ENCODE data around the gene UGT2A2.

UGT2A2 gene

DNA sequence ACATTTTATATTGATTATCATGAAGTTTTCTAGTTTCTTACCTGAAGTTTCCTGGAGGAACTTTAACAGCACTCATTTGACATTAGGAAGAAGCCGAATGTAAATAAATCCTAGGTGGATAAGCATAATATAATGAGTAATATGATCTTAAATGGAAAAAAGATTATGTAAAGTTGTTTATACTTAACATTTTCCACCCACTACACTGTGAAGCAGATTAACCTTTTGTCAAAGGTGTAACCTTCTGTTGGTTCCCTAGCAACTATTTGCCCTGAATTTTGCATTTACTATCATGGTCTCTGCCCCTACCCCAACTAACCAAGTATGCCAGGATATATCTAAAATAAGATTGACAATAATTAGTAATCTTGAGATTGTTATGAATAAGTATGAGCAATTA, 13.7 kb upstream of the UGT2A2 start, which contains the start of gene UGT2A1:
TSS of gene UGT2A1 (minus strand) at position 101 of the 400 bp plus-strand sequence. CDS start 5,603 bp downstream, outside the sequence.
- TF ChIP-seq CTCF (IDR thresholded peaks at IDR 0.05; ENCODE audit: low read depth, low read length, missing control alignments), result no peak
- H3K4me3 ChIP-seq (ENCODE audit: low read depth, low read length), result no peak within 1 kb of the TSS
- in situ Hi-C loops (cut with HindIII; ENCODE audit: low sequenced_read_pairs), result no loop called here
- DNase-seq (ENCODE audit: low read depth), result no peak

DNA sequence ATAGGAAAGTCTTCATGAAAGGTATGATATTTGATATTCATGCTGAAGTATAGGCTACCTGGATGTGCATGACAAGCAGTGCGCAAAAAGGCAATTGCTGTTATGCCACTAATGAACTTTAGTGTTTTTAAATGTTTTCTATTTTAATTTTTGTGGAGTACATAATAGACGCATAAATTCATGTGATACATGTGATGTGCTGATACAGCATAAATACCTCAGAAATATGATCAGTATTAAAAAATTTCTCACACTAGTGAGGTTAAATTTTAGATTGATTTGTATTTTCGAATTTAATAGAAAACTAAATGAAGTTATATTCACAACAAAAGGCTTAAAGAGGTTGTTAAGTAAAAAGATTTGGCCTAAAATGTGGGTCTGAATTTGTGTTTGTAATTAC, 11.4 kb upstream of the UGT2A2 start:
- in situ Hi-C loops (cut with HindIII; ENCODE audit: low sequenced_read_pairs), result no loop called here
- TF ChIP-seq CTCF (IDR thresholded peaks at IDR 0.05; ENCODE audit: low read depth, low read length, missing control alignments), result no peak
- no peak for DNase-seq (ENCODE audit: low read depth)
- H3K4me3 ChIP-seq (ENCODE audit: low read depth, low read length), result no peak overlapping the region

DNA sequence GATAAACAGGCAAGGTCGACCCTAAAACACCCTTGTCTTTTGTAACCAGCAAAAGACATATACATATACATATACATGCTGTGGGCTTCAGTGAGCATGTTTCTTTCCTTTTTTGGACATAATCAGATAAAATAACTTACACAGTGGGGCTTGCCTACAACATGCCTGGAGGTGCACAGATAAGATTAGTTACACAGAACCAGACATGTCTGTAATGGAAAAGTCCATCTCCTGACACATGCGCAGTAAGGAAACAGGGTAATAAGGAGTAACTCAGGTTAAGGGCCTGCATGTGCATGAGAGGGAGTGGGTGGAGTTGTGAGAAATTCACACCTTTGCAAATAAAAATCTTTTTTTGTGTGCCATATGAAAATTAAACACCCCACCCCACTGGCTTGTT, 10.2 kb upstream of the UGT2A2 start:
- no peak for DNase-seq (ENCODE audit: low read depth)
- H3K4me3 ChIP-seq (ENCODE audit: low read depth, low read length), result no peak overlapping the region
- TF ChIP-seq CTCF (IDR thresholded peaks at IDR 0.05; ENCODE audit: low read depth, low read length, missing control alignments), result no peak
- in situ Hi-C loops (cut with HindIII; ENCODE audit: low sequenced_read_pairs), result no loop called here

- in situ Hi-C loops (cut with HindIII; ENCODE audit: low sequenced_read_pairs), result no loop called here
- no peak overlapping the region for H3K4me3 ChIP-seq (ENCODE audit: low read depth, low read length)
- DNase-seq (ENCODE audit: low read depth), result no peak
- no peak for TF ChIP-seq CTCF (IDR thresholded peaks at IDR 0.05; ENCODE audit: low read depth, low read length, missing control alignments)
These were observed 9.8 kb upstream of the UGT2A2 start for GRCh38 chr4:69649207-69649606.

DNA sequence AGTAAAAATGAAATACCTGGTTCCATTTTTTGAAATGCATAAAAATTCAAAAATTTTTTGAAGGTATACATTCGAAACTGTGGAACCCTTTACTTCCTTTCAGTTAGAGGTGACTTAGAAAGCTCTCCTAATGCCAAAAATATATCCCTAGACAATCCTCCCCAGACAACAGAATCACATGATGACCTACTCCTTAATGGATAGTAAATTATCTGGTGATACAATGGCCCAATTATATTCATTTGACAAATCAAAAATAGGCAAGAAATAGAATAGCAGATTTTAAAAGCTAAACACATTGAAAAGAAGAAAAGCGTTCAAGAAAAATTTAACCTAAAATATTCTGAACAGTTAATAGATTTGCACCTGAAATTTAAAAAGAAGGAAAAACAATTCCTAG, 3.5 kb upstream of the UGT2A2 start:
- no peak for TF ChIP-seq CTCF (IDR thresholded peaks at IDR 0.05; ENCODE audit: low read depth, low read length, missing control alignments)
- in situ Hi-C loops (cut with HindIII; ENCODE audit: low sequenced_read_pairs), result no loop called here
- DNase-seq (ENCODE audit: low read depth), result no peak
- H3K4me3 ChIP-seq (ENCODE audit: low read depth, low read length), result no peak overlapping the region

DNA sequence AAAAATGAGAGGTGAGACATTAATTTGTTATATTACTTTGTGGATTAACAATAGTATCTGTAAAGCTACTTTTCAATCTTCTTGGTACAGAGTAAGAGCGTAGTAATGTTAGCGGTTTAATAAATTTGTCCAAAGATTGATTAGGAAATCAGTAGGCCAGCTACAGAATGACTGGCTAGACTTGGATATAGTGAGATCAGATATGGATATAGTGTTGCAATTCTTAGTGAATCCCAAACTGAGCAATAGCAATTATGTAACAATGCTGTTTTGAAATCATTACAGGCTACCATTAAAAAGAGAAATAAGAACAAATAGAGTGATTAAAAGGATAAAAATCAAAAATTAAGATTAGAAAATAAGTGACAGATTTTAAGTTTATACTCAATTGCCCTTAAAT, 847 bp upstream of the UGT2A2 start:
- no peak for DNase-seq (ENCODE audit: low read depth)
- in situ Hi-C loops (cut with HindIII; ENCODE audit: low sequenced_read_pairs), result no loop called here
- no peak overlapping the region for H3K4me3 ChIP-seq (ENCODE audit: low read depth, low read length)
- no peak for TF ChIP-seq CTCF (IDR thresholded peaks at IDR 0.05; ENCODE audit: low read depth, low read length, missing control alignments)

All from astrocyte of the cerebellum (primary cell).